ENCODE data around the gene KLK14.

- TF ChIP-seq CTCF (conservative IDR thresholded peaks at IDR 0.05; ENCODE audit: low read length): no peak
- TF ChIP-seq EZH2phosphoT487 (IDR thresholded peaks at IDR 0.05; ENCODE audit: borderline replicate concordance): no peak
Measured at GRCh38 chr19:51075998-51076397, 6.7 kb downstream of the KLK14 start.

Measured in Loucy (cell line).